ENCODE data around the gene UBXN2A.

Gene UBXN2A

GRCh38 chr2:24016853-24017703 is 76.8 kb downstream of the UBXN2A start:
- H3K4me3 ChIP-seq (ENCODE audit: low read length) = no peak overlapping the region
- H3K4me2 ChIP-seq (ENCODE audit: low read length) = no peak overlapping the region
- H3K4me1 ChIP-seq (ENCODE audit: control insufficient read depth, insufficient read depth, low read length) = peaks cover 31% of the 10 kb centered on the region
- H3K27me3 ChIP-seq (ENCODE audit: control insufficient read depth, insufficient read depth, low read length) = no peaks in the 10 kb centered on the region
- no peak overlapping the region for H3K9ac ChIP-seq (ENCODE audit: low read depth, low read length)
- no peaks in the 10 kb centered on the region for H3K9me3 ChIP-seq (replicated peaks; ENCODE audit: low read length)
- H3K36me3 ChIP-seq (ENCODE audit: insufficient read depth, low read length) = no peaks in the 10 kb centered on the region

DNA sequence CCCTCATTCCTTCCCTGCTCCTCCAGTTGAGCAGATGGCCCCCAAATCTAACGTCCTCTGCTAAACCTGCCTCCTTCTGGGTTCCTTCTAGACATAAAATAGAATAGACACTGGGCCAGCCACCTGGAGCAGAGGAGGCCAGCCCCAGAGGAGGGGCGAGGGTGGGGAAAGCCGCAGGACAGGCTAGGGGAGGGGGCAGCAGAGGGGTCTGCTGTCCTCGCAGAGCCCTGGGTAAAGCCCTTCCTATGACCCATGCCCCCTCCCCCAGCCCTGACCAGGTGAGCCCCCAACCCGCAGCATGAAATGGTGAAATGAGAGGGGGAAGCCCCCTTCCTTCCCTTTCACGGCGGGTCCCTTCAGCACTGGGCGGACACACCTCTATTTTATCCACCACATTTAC is 77.4 kb downstream of the UBXN2A start:
- no peak overlapping the region for H3K4me3 ChIP-seq (ENCODE audit: low read length)
- no peak overlapping the region for H3K4me2 ChIP-seq (ENCODE audit: low read length)
- no peaks in the 10 kb centered on the region for H3K27me3 ChIP-seq (ENCODE audit: control insufficient read depth, insufficient read depth, low read length)
- H3K9ac ChIP-seq (ENCODE audit: low read depth, low read length) = no peak overlapping the region
- H3K36me3 ChIP-seq (ENCODE audit: insufficient read depth, low read length) = peaks cover 3% of the 10 kb centered on the region
- peaks cover 27% of the 10 kb centered on the region for H3K4me1 ChIP-seq (ENCODE audit: control insufficient read depth, insufficient read depth, low read length)
- H3K9me3 ChIP-seq (replicated peaks; ENCODE audit: low read length) = no peaks in the 10 kb centered on the region

- no peaks in the 10 kb centered on the region for H3K9me3 ChIP-seq (replicated peaks; ENCODE audit: low read length)
- no peak overlapping the region for H3K4me3 ChIP-seq (ENCODE audit: low read length)
- peaks cover 27% of the 10 kb centered on the region for H3K4me1 ChIP-seq (ENCODE audit: control insufficient read depth, insufficient read depth, low read length)
- no peak overlapping the region for H3K4me2 ChIP-seq (ENCODE audit: low read length)
- H3K9ac ChIP-seq (ENCODE audit: low read depth, low read length) = no peak overlapping the region
- no peaks in the 10 kb centered on the region for H3K27me3 ChIP-seq (ENCODE audit: control insufficient read depth, insufficient read depth, low read length)
- H3K36me3 ChIP-seq (ENCODE audit: insufficient read depth, low read length) = peaks cover 6% of the 10 kb centered on the region
Observed at GRCh38 chr2:24018241-24018640, 78.0 kb downstream of the UBXN2A start.

- Histone ChIP-seq H3K4me3 (ENCODE audit: low read length) (no peak overlapping the region), H3K36me3 (ENCODE audit: insufficient read depth, low read length) (peaks cover 16% of the 10 kb centered on the region), H3K9me3 (replicated peaks; ENCODE audit: low read length) (no peaks in the 10 kb centered on the region), H3K27me3 (ENCODE audit: control insufficient read depth, insufficient read depth, low read length) (no peaks in the 10 kb centered on the region), H3K9ac (ENCODE audit: low read depth, low read length) (no peak overlapping the region), H3K4me1 (ENCODE audit: control insufficient read depth, insufficient read depth, low read length) (peaks cover 32% of the 10 kb centered on the region), H3K4me2 (ENCODE audit: low read length) (no peak overlapping the region)
Observed at GRCh38 chr2:24019729-24020128, 79.5 kb downstream of the UBXN2A start.

DNA sequence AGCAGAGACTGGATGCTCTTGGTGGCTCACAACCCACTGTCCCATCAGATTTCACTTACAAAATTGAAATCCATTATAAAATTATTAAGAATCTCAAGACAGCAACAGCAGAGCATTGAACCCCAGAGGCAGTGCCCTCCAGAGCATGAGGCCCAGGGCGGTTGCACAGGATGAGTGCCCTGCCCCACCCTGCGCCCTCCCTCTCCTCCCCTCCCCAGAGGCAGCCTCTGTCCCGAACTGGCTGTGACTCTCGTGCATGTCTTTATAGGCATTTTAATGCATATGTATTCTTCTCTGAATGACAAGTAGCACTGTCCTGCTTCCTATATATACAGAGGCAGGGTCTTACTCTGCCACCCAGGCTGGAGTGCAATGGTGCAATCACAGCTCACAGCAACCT is 80.0 kb downstream of the UBXN2A start:
- Histone ChIP-seq H3K4me2 (ENCODE audit: low read length) (no peak overlapping the region), H3K9me3 (replicated peaks; ENCODE audit: low read length) (no peaks in the 10 kb centered on the region), H3K9ac (ENCODE audit: low read depth, low read length) (no peak overlapping the region), H3K27me3 (ENCODE audit: control insufficient read depth, insufficient read depth, low read length) (no peaks in the 10 kb centered on the region), H3K4me1 (ENCODE audit: control insufficient read depth, insufficient read depth, low read length) (peaks cover 27% of the 10 kb centered on the region), H3K36me3 (ENCODE audit: insufficient read depth, low read length) (peaks cover 16% of the 10 kb centered on the region), H3K4me3 (ENCODE audit: low read length) (no peak overlapping the region)

DNA sequence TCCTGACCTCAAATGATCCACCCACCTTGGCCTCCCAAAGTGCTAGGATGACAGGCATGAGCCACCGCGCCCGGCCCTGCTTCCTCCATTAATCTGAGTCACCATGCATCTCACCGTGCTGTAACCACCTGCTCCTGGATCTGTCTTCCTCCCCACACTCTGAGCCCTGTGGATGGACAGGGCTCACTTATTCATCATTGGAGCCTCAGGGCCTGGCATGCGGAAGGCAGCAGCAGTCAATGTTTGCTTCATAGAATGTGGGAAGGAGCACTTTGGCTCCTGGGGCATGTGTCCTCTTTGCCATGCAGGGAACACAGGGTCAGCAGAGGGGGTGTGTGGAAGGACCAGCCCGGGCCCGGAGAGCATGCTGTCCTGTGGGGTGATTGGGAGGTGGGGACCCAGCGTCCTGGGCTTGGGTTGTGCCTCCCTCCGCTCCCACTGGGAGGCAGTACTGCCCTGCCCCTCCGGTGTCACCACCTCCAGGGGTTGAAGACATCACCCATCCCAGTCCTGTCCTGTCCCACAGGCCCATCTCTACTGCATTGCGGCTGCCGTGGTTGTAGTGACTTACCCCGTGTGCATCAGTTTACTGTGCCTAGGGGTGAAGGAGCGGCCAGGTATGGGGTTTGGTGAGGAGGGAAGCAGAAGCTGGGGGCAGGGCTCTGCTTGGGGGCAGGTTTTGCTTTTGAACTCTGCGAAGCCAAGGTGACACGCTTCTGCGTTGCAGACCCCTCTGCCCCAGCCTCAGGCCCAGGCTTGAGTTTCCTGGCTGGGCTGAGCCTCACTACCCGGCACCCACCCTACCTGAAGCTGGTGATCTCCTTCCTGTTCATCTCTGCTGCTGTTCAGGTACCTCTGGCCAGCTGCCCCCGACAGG is 81.1 kb downstream of the UBXN2A start:
- Histone ChIP-seq H3K4me1 (ENCODE audit: control insufficient read depth, insufficient read depth, low read length) (peaks cover 16% of the 10 kb centered on the region), H3K27me3 (ENCODE audit: control insufficient read depth, insufficient read depth, low read length) (no peaks in the 10 kb centered on the region), H3K4me2 (ENCODE audit: low read length) (no peak overlapping the region), H3K36me3 (ENCODE audit: insufficient read depth, low read length) (peaks cover 16% of the 10 kb centered on the region), H3K9me3 (replicated peaks; ENCODE audit: low read length) (no peaks in the 10 kb centered on the region), H3K9ac (ENCODE audit: low read depth, low read length) (no peak overlapping the region), H3K4me3 (ENCODE audit: low read length) (no peak overlapping the region)

DNA sequence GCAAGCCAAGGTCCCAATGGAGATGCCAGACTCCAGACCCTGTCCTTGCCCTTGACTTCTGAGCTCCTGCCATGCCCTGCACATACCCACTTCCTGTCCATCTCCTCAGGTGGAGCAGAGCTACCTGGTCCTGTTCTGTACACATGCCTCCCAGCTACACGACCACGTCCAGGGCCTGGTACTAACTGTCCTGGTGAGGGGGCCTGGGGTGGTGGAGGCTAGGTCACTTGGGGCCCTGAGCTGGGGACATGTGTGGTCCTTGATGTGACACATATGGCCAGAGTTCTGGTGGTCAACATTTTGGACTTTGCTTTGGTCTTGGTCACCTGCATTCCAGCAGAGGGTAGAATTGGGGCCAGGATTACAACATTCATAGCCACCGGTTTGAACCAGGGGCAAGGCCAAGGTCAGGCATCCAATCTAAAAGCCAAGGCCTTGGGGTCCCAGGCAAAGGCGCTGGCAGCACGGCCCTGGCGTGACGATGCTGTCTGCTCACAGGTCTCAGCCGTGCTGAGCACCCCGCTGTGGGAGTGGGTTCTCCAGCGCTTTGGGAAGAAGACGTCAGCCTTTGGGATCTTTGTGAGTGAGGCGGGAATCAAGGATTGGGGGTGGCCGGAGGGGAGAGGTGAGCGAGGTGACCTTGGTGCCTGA is 82.2 kb downstream of the UBXN2A start:
- no peaks in the 10 kb centered on the region for H3K27me3 ChIP-seq (ENCODE audit: control insufficient read depth, insufficient read depth, low read length)
- no peak overlapping the region for H3K9ac ChIP-seq (ENCODE audit: low read depth, low read length)
- H3K9me3 ChIP-seq (replicated peaks; ENCODE audit: low read length) = no peaks in the 10 kb centered on the region

DNA sequence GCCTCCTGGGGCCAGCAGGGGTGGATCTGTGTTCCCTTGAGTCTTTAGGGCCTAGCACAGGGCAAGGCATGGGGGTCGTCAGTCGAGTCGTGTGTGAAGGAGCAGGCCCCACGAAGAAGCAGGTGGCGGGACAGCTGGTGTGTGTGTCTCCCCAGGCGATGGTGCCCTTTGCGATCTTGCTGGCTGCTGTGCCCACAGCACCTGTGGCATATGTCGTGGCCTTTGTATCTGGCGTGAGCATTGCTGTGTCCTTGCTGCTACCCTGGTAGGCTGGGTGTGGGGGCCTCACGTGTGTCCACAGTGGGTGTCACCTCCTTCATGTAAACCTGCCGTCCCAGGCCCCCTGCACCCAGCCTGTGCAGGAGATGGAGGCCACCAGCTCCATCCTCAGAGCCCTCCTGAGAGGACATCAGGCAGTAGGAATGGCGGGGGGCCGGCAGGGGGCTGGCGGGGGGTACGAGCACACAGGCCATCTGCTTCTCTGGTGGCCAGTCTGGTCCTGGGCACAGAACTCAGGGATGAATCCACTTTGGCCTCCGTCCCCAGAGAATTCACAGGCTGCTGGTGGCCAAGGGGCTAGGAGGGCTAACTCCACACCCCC is 82.8 kb downstream of the UBXN2A start:
- H3K9ac ChIP-seq (ENCODE audit: low read depth, low read length) = no peak overlapping the region
- H3K4me3 ChIP-seq (ENCODE audit: low read length) = no peak overlapping the region
- H3K4me1 ChIP-seq (ENCODE audit: control insufficient read depth, insufficient read depth, low read length) = peaks cover 8% of the 10 kb centered on the region
- no peaks in the 10 kb centered on the region for H3K27me3 ChIP-seq (ENCODE audit: control insufficient read depth, insufficient read depth, low read length)
- no peak overlapping the region for H3K4me2 ChIP-seq (ENCODE audit: low read length)
- H3K36me3 ChIP-seq (ENCODE audit: insufficient read depth, low read length) = peaks cover 16% of the 10 kb centered on the region
- H3K9me3 ChIP-seq (replicated peaks; ENCODE audit: low read length) = no peaks in the 10 kb centered on the region

More for the DNA sequence above, 82.2 kb downstream of the UBXN2A start:
- Histone ChIP-seq H3K4me3 (ENCODE audit: low read length) (no peak overlapping the region), H3K4me2 (ENCODE audit: low read length) (no peak overlapping the region), H3K4me1 (ENCODE audit: control insufficient read depth, insufficient read depth, low read length) (peaks cover 8% of the 10 kb centered on the region), H3K36me3 (ENCODE audit: insufficient read depth, low read length) (peaks cover 16% of the 10 kb centered on the region)

DNA sequence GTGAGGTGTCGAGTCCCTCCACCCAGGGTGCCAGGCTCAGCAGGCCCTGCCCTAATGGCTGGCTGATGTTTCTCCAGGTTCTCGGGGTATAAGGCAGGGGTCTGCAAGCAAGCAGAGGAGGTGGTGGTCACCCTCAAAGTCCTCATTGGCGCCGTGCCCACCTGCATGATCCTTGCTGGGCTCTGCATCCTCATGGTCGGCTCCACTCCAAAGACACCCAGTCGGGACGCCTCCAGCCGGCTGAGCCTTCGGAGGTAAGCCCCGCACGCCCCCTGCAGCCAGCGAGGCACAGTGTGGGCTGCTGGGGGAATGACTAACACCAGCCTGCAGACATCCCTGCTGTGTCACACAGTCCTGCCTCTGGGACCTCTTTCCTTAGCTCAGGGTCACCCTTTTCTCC is 83.8 kb downstream of the UBXN2A start:
- no peak overlapping the region for H3K4me2 ChIP-seq (ENCODE audit: low read length)
- no peaks in the 10 kb centered on the region for H3K27me3 ChIP-seq (ENCODE audit: control insufficient read depth, insufficient read depth, low read length)
- H3K9ac ChIP-seq (ENCODE audit: low read depth, low read length) = no peak overlapping the region
- H3K4me3 ChIP-seq (ENCODE audit: low read length) = no peak overlapping the region
- H3K36me3 ChIP-seq (ENCODE audit: insufficient read depth, low read length) = peaks cover 19% of the 10 kb centered on the region
- H3K9me3 ChIP-seq (replicated peaks; ENCODE audit: low read length) = no peaks in the 10 kb centered on the region
- peaks cover 8% of the 10 kb centered on the region for H3K4me1 ChIP-seq (ENCODE audit: control insufficient read depth, insufficient read depth, low read length)

- H3K4me1 ChIP-seq (ENCODE audit: control insufficient read depth, insufficient read depth, low read length) = peaks cover 8% of the 10 kb centered on the region
- no peak overlapping the region for H3K9ac ChIP-seq (ENCODE audit: low read depth, low read length)
- H3K27me3 ChIP-seq (ENCODE audit: control insufficient read depth, insufficient read depth, low read length) = no peaks in the 10 kb centered on the region
- H3K4me3 ChIP-seq (ENCODE audit: low read length) = no peak overlapping the region
- peaks cover 30% of the 10 kb centered on the region for H3K36me3 ChIP-seq (ENCODE audit: insufficient read depth, low read length)
- H3K4me2 ChIP-seq (ENCODE audit: low read length) = no peak overlapping the region
- H3K9me3 ChIP-seq (replicated peaks; ENCODE audit: low read length) = no peaks in the 10 kb centered on the region
Observed at GRCh38 chr2:24024996-24025663, 84.9 kb downstream of the UBXN2A start.
